Memory B cell (primary cell): ENCODE results near the gene DAND5.

Experiments
- ATAC-seq: fragments of 150-1000 bp; cut with Tn5 transposase; 2 replicates; pipeline ENCODE4 v1.10.0; 2021; ENCODE audit warnings: low read depth, mild to moderate bottlenecking, moderate library complexity
- DNase-seq, 2 donors: peaks; one replicate each; pipeline ENCODE4 v3.0.0; 2022; ENCODE audit warnings: low spot score in 2 of 2
- H3K27ac Mint-ChIP-seq: one replicate; pipeline ENCODE4 v1.8.0; 2022; ENCODE audit warnings: mild to moderate bottlenecking, moderate library complexity, mixed read lengths
- H3K27me3 Mint-ChIP-seq: one replicate; pipeline ENCODE4 v1.8.0; 2022; ENCODE audit warnings: mixed read lengths
- H3K36me3 Mint-ChIP-seq: one replicate; pipeline ENCODE4 v1.8.0; 2022; ENCODE audit warnings: mild to moderate bottlenecking, mixed read lengths
- H3K4me1 Mint-ChIP-seq: one replicate; pipeline ENCODE4 v1.8.0; 2022; ENCODE audit warnings: mixed read lengths
- H3K4me3 Mint-ChIP-seq: one replicate; pipeline ENCODE4 v1.8.0; 2022; ENCODE audit warnings: mild to moderate bottlenecking, moderate library complexity, mixed read lengths
- H3K9me3 Mint-ChIP-seq: one replicate; pipeline ENCODE4 v1.8.0; 2022; ENCODE audit warnings: mixed read lengths

Gene DAND5

GRCh38 chr19:13020002-13020414, 50.6 kb downstream of the DAND5 start:
- Mint-ChIP-seq H3K27ac (no peak overlapping the region), H3K27me3 (peaks cover 32% of the 10 kb centered on the region), H3K9me3 (no peaks in the 10 kb centered on the region), H3K36me3 (peaks cover 1% of the 10 kb centered on the region), H3K4me1 (peaks cover 19% of the 10 kb centered on the region), H3K4me3 (no peak overlapping the region)
- DNase-seq (no peak), ATAC-seq (no peak)

GRCh38 chr19:13022111-13022858, 52.9 kb downstream of the DAND5 start:
- no peak overlapping the region for H3K27ac Mint-ChIP-seq
- no peak for DNase-seq
- peaks cover 1% of the 10 kb centered on the region for H3K36me3 Mint-ChIP-seq
- peaks cover 15% of the 10 kb centered on the region for H3K4me1 Mint-ChIP-seq
- H3K27me3 Mint-ChIP-seq = peaks cover 31% of the 10 kb centered on the region
- peak overlapping the region; percentile 35 for H3K4me3 Mint-ChIP-seq
- ATAC-seq = no peak
- H3K9me3 Mint-ChIP-seq = no peaks in the 10 kb centered on the region

- Mint-ChIP-seq H3K9me3 (no peaks in the 10 kb centered on the region), H3K36me3 (peaks cover 1% of the 10 kb centered on the region), H3K4me1 (peaks cover 15% of the 10 kb centered on the region), H3K27me3 (peaks cover 24% of the 10 kb centered on the region), H3K27ac (no peak overlapping the region), H3K4me3 (peak overlapping the region; percentile 81)
- ATAC-seq = no peak
- DNase-seq = no peak
These were observed 53.7 kb downstream of the DAND5 start for GRCh38 chr19:13022859-13023636.

GRCh38 chr19:13023656-13024055, 54.3 kb downstream of the DAND5 start:
- peaks cover 24% of the 10 kb centered on the region for H3K27me3 Mint-ChIP-seq

More at GRCh38 chr19:13023656-13024055, 54.3 kb downstream of the DAND5 start:
- peaks cover 15% of the 10 kb centered on the region for H3K4me1 Mint-ChIP-seq
- H3K4me3 Mint-ChIP-seq = peak overlapping the region; percentile 63
- no peaks in the 10 kb centered on the region for H3K9me3 Mint-ChIP-seq
- no peak for DNase-seq
- no peak for ATAC-seq
- peaks cover 1% of the 10 kb centered on the region for H3K36me3 Mint-ChIP-seq
- no peak overlapping the region for H3K27ac Mint-ChIP-seq
